Subcutaneous adipose tissue (tissue), 4 donors: ENCODE results near the gene FMN1. TPM values are rescaled to one million over a fixed set of nuclear protein-coding genes. Genes with fewer than 3 reads are reported as not detected.

Experiments used
- total RNA-seq, 4 donors: library from RNA; depleted of rRNA; stranded (reverse); fragments of >200 nt; gene quantifications; one replicate each; pipeline ENCODE4 v1.1.0, GENCODE V29; 2016
- TF ChIP-seq, protein P1 (sequence below): fragments of 450-650 bp; IDR thresholded peaks from one replicate; pipeline ENCODE4 v1.5.1; 2016; ENCODE audit warnings: low read depth, mild to moderate bottlenecking, control low read depth, antibody characterized with exemption, moderate library complexity

The FMN1 gene
- total RNA-seq, 4 donors from 2014 or later, result 15.6 to 76.7 (median 53.9) TPM

GRCh38 chr15:32990071-32990470 lies 204.4 kb downstream of the FMN1 start:
- TF ChIP-seq, protein P1, sequence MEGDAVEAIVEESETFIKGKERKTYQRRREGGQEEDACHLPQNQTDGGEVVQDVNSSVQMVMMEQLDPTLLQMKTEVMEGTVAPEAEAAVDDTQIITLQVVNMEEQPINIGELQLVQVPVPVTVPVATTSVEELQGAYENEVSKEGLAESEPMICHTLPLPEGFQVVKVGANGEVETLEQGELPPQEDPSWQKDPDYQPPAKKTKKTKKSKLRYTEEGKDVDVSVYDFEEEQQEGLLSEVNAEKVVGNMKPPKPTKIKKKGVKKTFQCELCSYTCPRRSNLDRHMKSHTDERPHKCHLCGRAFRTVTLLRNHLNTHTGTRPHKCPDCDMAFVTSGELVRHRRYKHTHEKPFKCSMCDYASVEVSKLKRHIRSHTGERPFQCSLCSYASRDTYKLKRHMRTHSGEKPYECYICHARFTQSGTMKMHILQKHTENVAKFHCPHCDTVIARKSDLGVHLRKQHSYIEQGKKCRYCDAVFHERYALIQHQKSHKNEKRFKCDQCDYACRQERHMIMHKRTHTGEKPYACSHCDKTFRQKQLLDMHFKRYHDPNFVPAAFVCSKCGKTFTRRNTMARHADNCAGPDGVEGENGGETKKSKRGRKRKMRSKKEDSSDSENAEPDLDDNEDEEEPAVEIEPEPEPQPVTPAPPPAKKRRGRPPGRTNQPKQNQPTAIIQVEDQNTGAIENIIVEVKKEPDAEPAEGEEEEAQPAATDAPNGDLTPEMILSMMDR, result no peak

GRCh38 chr15:32987067-32987466 lies 207.4 kb downstream of the FMN1 start:
- TF ChIP-seq, protein P1, result no peak

DNA sequence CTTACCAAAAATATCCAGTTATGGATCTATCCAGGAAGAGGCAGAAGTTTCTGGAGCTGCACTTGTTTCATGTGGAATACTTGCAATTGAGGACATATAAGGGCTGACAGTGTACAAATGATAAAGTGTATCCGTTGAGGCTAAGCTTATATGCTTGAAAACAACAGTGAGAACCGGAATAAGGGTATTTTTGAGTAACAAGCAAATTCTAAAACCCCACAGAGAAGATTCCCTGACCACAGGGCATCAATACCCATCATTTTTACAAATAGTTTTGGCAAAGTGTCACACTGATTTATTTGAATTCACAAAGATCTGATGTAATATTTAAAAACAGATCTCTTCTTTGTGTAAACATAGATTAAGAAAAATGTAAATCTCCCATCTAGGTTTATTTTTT lies 208.4 kb downstream of the FMN1 start:
- TF ChIP-seq, protein P1, result no peak

DNA sequence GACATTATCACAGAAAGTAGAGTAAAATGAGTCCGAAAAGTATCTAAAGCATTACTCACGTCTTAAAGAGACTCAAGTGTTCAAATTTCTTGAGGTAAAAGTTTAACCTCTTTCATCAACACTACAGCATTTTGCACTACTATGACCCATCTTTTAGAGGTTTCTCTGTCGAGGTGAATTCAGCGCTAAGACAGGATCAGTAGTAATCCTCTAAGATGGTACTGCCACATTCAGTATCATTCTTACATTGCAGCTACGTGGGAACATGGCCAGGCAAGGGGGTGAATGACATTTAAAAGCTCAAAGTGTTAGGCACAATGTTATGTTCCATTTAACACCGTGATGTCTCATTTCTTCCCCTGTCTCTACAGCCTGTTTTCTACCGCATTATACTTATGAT lies 210.8 kb downstream of the FMN1 start:
- TF ChIP-seq, protein P1, result no peak

DNA sequence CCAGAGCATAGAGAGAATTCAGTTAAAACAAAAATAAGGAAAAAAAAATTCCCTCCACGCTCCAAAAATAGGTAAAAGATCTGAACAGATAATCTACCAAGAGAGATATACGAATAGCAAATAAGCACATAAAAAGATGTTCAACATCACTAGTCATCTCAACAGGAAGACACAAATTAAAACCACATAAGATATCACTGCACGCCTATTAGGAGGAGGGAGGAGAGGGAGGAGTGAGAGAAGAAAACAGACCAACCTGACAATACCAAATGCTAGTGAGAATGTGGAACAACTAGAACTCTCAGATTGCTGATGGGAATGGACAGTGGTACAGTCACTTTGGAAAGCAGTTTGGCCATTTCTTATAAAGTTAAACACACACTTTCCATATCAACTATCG lies 212.5 kb downstream of the FMN1 start:
- TF ChIP-seq, protein P1, result no peak

DNA sequence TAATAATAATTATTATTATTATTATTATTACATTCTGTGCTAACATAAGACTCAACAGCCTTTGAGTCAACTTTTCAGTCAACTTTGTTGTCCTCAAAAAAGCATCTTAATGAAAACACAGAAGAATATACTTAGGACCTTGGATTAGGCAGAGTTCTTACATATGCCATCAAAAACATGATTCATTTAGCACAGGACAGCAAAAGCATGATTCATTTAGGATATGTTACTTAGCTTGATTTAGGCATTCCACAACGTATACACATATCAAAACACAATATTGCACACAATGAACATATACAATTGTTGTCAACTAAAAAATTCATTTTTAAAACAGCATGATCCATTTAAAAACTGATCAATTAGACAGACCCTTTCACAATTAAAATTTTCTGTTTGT lies 213.0 kb downstream of the FMN1 start:
- TF ChIP-seq, protein P1, result no peak

GRCh38 chr15:32979710-32980109 lies 214.8 kb downstream of the FMN1 start:
- TF ChIP-seq, protein P1, result no peak
